ENCODE measurements around the gene HCK. TPM values are rescaled to one million over a fixed set of nuclear protein-coding genes. Genes with fewer than 3 reads are reported as not detected.

HCK gene
- total RNA-seq, 4 donors from 2014 or later, result 8.0 to 56.1 (median 10.5) TPM

GRCh38 chr20:32021091-32021490, 31.0 kb upstream of the HCK start:
- no peak overlapping the region for H3K4me3 ChIP-seq
- no peaks in the 10 kb centered on the region for H3K36me3 ChIP-seq
- TF ChIP-seq POLR2A (IDR thresholded peaks at IDR 0.05) (no peak), CTCF (IDR thresholded peaks at IDR 0.05) (no peak)
- H3K27ac ChIP-seq, result no peak overlapping the region
- H3K4me1 ChIP-seq, result peaks cover 0 to 17% (median 9%) of the 10 kb centered on the region in 4 donors
- H3K27me3 ChIP-seq, result peaks cover 0 to 8% of the 10 kb centered on the region in 2 donors
- no peaks in the 10 kb centered on the region for H3K9me3 ChIP-seq
- DNase-seq, result no peak

GRCh38 chr20:32024683-32025295, 27.3 kb upstream of the HCK start:
- no peaks in the 10 kb centered on the region for H3K36me3 ChIP-seq
- no peaks in the 10 kb centered on the region for H3K4me1 ChIP-seq
- TF ChIP-seq CTCF (IDR thresholded peaks at IDR 0.05) (no peak), POLR2A (IDR thresholded peaks at IDR 0.05) (no peak)
- DNase-seq, result no peak
- no peaks in the 10 kb centered on the region for H3K9me3 ChIP-seq
- no peak overlapping the region for H3K27ac ChIP-seq
- no peaks in the 10 kb centered on the region for H3K27me3 ChIP-seq
- no peak overlapping the region for H3K4me3 ChIP-seq

- DNase-seq, result no peak
- no peak for TF ChIP-seq POLR2A (IDR thresholded peaks at IDR 0.05)
- TF ChIP-seq CTCF (IDR thresholded peaks at IDR 0.05), result no peak
- H3K27ac ChIP-seq, result no peak overlapping the region
- no peaks in the 10 kb centered on the region for H3K27me3 ChIP-seq
- no peaks in the 10 kb centered on the region for H3K9me3 ChIP-seq
- peaks cover 0 to 11% (median 0%) of the 10 kb centered on the region in 4 donors for H3K4me1 ChIP-seq
- H3K4me3 ChIP-seq, result no peak overlapping the region
- H3K36me3 ChIP-seq, result no peaks in the 10 kb centered on the region
Measured at GRCh38 chr20:32027643-32028042, 24.4 kb upstream of the HCK start.

- Histone ChIP-seq H3K36me3 (no peaks in the 10 kb centered on the region), H3K9me3 (no peaks in the 10 kb centered on the region), H3K4me3 (no peak overlapping the region), H3K4me1 (peaks cover 0 to 11% (median 0%) of the 10 kb centered on the region in 4 donors), H3K27me3 (no peaks in the 10 kb centered on the region), H3K27ac (no peak overlapping the region)
- no peak for DNase-seq
- TF ChIP-seq POLR2A (IDR thresholded peaks at IDR 0.05), result no peak
- no peak for TF ChIP-seq CTCF (IDR thresholded peaks at IDR 0.05)
Measured at GRCh38 chr20:32028647-32029372, 23.2 kb upstream of the HCK start.

- TF ChIP-seq POLR2A (IDR thresholded peaks at IDR 0.05) (no peak), CTCF (IDR thresholded peaks at IDR 0.05) (no peak)
- DNase-seq, result no peak
- peaks cover 0 to 11% (median 0%) of the 10 kb centered on the region in 4 donors for H3K4me1 ChIP-seq
- no peaks in the 10 kb centered on the region for H3K27me3 ChIP-seq
- no peaks in the 10 kb centered on the region for H3K9me3 ChIP-seq
- H3K27ac ChIP-seq, result no peak overlapping the region
- no peaks in the 10 kb centered on the region for H3K36me3 ChIP-seq
- no peak overlapping the region for H3K4me3 ChIP-seq
Measured at GRCh38 chr20:32029561-32029960, 22.5 kb upstream of the HCK start.

Data from Peyer's patch (tissue), 4 donors.